Keratinocyte (primary cell): ENCODE data around the gene C1QTNF5. TPM values are rescaled to one million over a fixed set of nuclear protein-coding genes. Genes with fewer than 3 reads are reported as not detected.

Experiments used
- DNase-seq: peaks from one replicate; pipeline ENCODE4 v3.0.0-alpha.2; 2011; ENCODE audit warnings: low read depth, missing footprints, low spot score
- FAIRE-seq: peaks from 2 replicates; lab custom pipeline; 2011; peaks lifted over from hg19 to GRCh38; lab: Jason Lieb, UNC
- H2AFZ ChIP-seq: 2 replicates; pipeline ENCODE4 v1.6.0; 2012; ENCODE audit warnings: low read length, control low read depth, inconsistent platforms; ENCODE audit not compliant: control insufficient read depth
- H3K27ac ChIP-seq: 2 replicates; pipeline ENCODE4 v1.5.1; 2011; ENCODE audit warnings: low read length; ENCODE audit not compliant: control insufficient read depth, insufficient read depth
- H3K27me3 ChIP-seq: 3 replicates; pipeline ENCODE4 v1.6.0; 2011; ENCODE audit warnings: low read length; ENCODE audit not compliant: control insufficient read depth, insufficient read depth; ENCODE audit errors: extremely low read depth
- H3K36me3 ChIP-seq, 2 experiments: 2 replicates in 1 of 2; 3 replicates in 1 of 2; pipeline ENCODE4 v1.5.1; 2011; ENCODE audit warnings: low read length in 2 of 2, mild to moderate bottlenecking in 1 of 2; ENCODE audit not compliant: control insufficient read depth in 2 of 2, insufficient read depth in 2 of 2; ENCODE audit errors: extremely low read depth in 1 of 2
- H3K4me1 ChIP-seq: 3 replicates; pipeline ENCODE4 v1.5.1; 2011; ENCODE audit warnings: low read length; ENCODE audit not compliant: control insufficient read depth, insufficient read depth; ENCODE audit errors: extremely low read depth
- H3K4me2 ChIP-seq: 3 replicates; pipeline ENCODE4 v1.6.0; 2011; ENCODE audit warnings: low read depth, low read length; ENCODE audit not compliant: control insufficient read depth, insufficient read depth; ENCODE audit errors: extremely low read depth
- H3K4me3 ChIP-seq, 3 experiments: fragments of 200-600 bp in 1 of 3; sonication (generic) in 1 of 3; 2 replicates in 2 of 3; 3 replicates in 1 of 3; pipeline ENCODE4 v1.5.1; 2011 to 2016; ENCODE audit warnings: low read length in 3 of 3, mild to moderate bottlenecking in 3 of 3, control low read depth in 2 of 3, inconsistent platforms in 1 of 3, low read depth in 1 of 3, mixed read lengths in 1 of 3, mixed run types in 1 of 3, moderate library complexity in 1 of 3; ENCODE audit not compliant: control insufficient read depth in 2 of 3, insufficient read depth in 2 of 3; ENCODE audit errors: extremely low read depth in 1 of 3
- H3K79me2 ChIP-seq: 2 replicates; pipeline ENCODE4 v1.6.0; 2012; ENCODE audit warnings: low read length; ENCODE audit not compliant: control insufficient read depth, insufficient read depth
- H3K9ac ChIP-seq: 3 replicates; pipeline ENCODE4 v1.6.0; 2011; ENCODE audit warnings: low read length; ENCODE audit not compliant: control insufficient read depth, insufficient read depth; ENCODE audit errors: extremely low read depth
- H3K9me1 ChIP-seq: 3 replicates; pipeline ENCODE4 v1.6.0; 2011; ENCODE audit warnings: low read length; ENCODE audit not compliant: control insufficient read depth, insufficient read depth; ENCODE audit errors: extremely low read depth
- H3K9me3 ChIP-seq: 2 replicates; pipeline ENCODE4 v1.5.1; 2012; ENCODE audit warnings: low read depth, low read length; ENCODE audit not compliant: control insufficient read depth
- H4K20me1 ChIP-seq: 3 replicates; pipeline ENCODE4 v1.6.0; 2011; ENCODE audit warnings: low read length; ENCODE audit not compliant: control insufficient read depth, insufficient read depth; ENCODE audit errors: extremely low read depth
- EZH2 ChIP-seq: IDR thresholded peaks from one replicate; pipeline ENCODE4 v1.6.1; 2012; ENCODE audit warnings: inconsistent platforms, mild to moderate bottlenecking, low read length, moderate library complexity
- dilution Hi-C: fragments of 300-500 bp; cut with MboI; formaldehyde crosslinking; loops from one replicate; pipeline ENCODE4 v1.7.0; 2020; ENCODE audit warnings: low sequenced_read_pairs; ENCODE audit not compliant: extremely low pct_ligation_motif_present
- polyA plus RNA-seq, 5 experiments: library from polyadenylated mRNA; depleted of rRNA in 3 of 5; stranded (reverse) in 3 of 5; stranded (forward) in 1 of 5; unstranded in 1 of 5; fragments of >200 nt; gene quantifications; 1 replicate in 1 of 5; 2 replicates in 3 of 5; 3 replicates in 1 of 5; pipeline versions ENCODE4 v1.2.1 to v1.2.3, GENCODE V29; 2011 to 2012; ENCODE audit warnings: missing spikeins in 2 of 5, low read depth in 1 of 5, low replicate concordance in 1 of 5
- TF ChIP-seq, protein P1 (sequence below), 3 experiments: IDR thresholded peaks in 1 of 3; conservative IDR thresholded peaks in 1 of 3; optimal IDR thresholded peaks in 1 of 3; 2 replicates in 2 of 3; 3 replicates in 1 of 3; pipeline versions ENCODE3 to v1.5.1; 2011; ENCODE audit warnings: low read length in 3 of 3, mild to moderate bottlenecking in 3 of 3, moderate library complexity in 2 of 3, control low read depth in 1 of 3, inconsistent platforms in 1 of 3; ENCODE audit not compliant: insufficient read depth in 2 of 3; ENCODE audit errors: extremely low read depth in 1 of 3

Gene C1QTNF5
- polyA plus RNA-seq, 1 donor (not counting 4 experiments of a cell fraction or from before 2014, with no cell fraction given): not detected

DNA sequence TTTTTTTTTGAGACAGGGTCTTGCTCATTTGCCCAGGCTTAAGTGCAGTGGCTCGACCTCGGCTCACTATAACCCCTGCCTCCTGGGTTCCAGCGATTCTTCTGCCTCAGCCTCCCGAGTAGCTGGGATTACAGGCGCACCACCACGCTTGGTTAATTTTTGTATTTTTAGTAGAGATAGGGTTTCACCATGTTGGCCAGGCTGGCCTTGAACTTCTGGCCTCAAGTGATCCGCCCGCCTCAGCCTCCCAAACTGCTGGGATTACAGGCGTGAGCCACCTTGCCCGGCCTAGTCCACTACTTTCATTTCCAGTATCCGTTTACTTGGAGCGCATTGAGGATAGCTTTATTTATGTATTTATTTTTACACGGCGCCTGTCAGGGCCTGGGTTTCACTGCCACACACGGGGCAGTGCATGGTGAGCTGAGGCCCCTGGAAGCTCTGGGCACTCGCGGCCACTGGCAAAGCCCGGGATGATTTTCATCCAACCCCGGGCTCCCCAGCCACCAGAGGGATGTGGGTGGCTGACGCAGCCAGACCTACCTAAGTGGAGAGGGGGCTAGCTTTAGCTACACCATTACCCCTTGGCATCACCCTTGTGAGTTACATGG is 17.7 kb downstream of the C1QTNF5 start:
- H3K27me3 ChIP-seq: no peaks in the 10 kb centered on the region
- H2AFZ ChIP-seq: no peak overlapping the region
- H3K4me1 ChIP-seq: peaks cover 19% of the 10 kb centered on the region
- H4K20me1 ChIP-seq: no peaks in the 10 kb centered on the region
- no peaks in the 10 kb centered on the region for H3K79me2 ChIP-seq
- TF ChIP-seq, protein P1, sequence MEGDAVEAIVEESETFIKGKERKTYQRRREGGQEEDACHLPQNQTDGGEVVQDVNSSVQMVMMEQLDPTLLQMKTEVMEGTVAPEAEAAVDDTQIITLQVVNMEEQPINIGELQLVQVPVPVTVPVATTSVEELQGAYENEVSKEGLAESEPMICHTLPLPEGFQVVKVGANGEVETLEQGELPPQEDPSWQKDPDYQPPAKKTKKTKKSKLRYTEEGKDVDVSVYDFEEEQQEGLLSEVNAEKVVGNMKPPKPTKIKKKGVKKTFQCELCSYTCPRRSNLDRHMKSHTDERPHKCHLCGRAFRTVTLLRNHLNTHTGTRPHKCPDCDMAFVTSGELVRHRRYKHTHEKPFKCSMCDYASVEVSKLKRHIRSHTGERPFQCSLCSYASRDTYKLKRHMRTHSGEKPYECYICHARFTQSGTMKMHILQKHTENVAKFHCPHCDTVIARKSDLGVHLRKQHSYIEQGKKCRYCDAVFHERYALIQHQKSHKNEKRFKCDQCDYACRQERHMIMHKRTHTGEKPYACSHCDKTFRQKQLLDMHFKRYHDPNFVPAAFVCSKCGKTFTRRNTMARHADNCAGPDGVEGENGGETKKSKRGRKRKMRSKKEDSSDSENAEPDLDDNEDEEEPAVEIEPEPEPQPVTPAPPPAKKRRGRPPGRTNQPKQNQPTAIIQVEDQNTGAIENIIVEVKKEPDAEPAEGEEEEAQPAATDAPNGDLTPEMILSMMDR (optimal IDR thresholded peaks at IDR 0.05 in 1 of 3, IDR thresholded peaks at IDR 0.05 in 1 of 3, conservative IDR thresholded peaks at IDR 0.05 in 1 of 3; ENCODE audit: extremely low read depth in 1 of 3, insufficient read depth in 2 of 3, low read length in 3 of 3): no peak
- TF ChIP-seq EZH2: no peak
- H3K4me3 ChIP-seq: no peak overlapping the region
- H3K9me3 ChIP-seq: no peaks in the 10 kb centered on the region
- DNase-seq (no peak), FAIRE-seq (no peak)
- no peak overlapping the region for H3K4me2 ChIP-seq
- H3K9me1 ChIP-seq: no peaks in the 10 kb centered on the region
- H3K9ac ChIP-seq: no peak overlapping the region
- dilution Hi-C loops: no loop called here
- no peak overlapping the region for H3K27ac ChIP-seq
- H3K36me3 ChIP-seq: no peaks in the 10 kb centered on the region

DNA sequence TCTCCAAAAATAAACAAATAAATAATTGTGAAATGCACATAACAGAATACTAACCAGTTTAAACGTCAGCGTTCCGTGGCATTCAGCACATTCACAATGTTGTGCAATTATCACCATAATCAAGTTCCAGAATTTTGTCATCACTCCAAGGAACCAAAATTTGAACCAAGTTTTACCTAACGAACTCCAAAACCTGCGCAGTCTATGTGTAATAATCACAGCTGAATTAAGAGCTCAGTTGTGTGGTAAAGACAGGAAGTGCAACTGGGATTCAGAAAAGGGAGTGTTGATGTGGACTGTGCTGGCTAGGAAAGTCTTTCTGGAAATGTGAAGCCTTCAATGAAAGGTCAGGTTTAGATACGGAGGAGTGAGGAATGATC is 18.3 kb downstream of the C1QTNF5 start:
- H3K27me3 ChIP-seq: no peaks in the 10 kb centered on the region
- H3K27ac ChIP-seq: no peak overlapping the region
- no peak overlapping the region for H3K4me3 ChIP-seq
- TF ChIP-seq, protein P1 (optimal IDR thresholded peaks at IDR 0.05 in 1 of 3, IDR thresholded peaks at IDR 0.05 in 1 of 3, conservative IDR thresholded peaks at IDR 0.05 in 1 of 3; ENCODE audit: extremely low read depth in 1 of 3, insufficient read depth in 2 of 3, low read length in 3 of 3): no peak
- no peak for TF ChIP-seq EZH2
- no peak overlapping the region for H2AFZ ChIP-seq
- no peak overlapping the region for H3K9ac ChIP-seq
- no peaks in the 10 kb centered on the region for H4K20me1 ChIP-seq
- dilution Hi-C loops: no loop called here
- FAIRE-seq (no peak), DNase-seq (no peak)
- no peak overlapping the region for H3K4me2 ChIP-seq
- no peaks in the 10 kb centered on the region for H3K9me3 ChIP-seq
- no peaks in the 10 kb centered on the region for H3K79me2 ChIP-seq
- H3K4me1 ChIP-seq: peaks cover 26% of the 10 kb centered on the region
- no peaks in the 10 kb centered on the region for H3K9me1 ChIP-seq
- no peaks in the 10 kb centered on the region for H3K36me3 ChIP-seq
